Measurements from ENCODE around the gene MRPL45. TPM values are rescaled to one million over a fixed set of nuclear protein-coding genes. Genes with fewer than 3 reads are reported as not detected.

The MRPL45 gene
- total RNA-seq, 1 donor from 2014 or later, result 33.9 TPM

- no peaks in the 10 kb centered on the region for H3K9me3 Mint-ChIP-seq
- peaks cover 20% of the 10 kb centered on the region for H3K36me3 Mint-ChIP-seq (ENCODE audit: low read depth)
- H3K4me3 Mint-ChIP-seq, result no peak overlapping the region
- DNase-seq (no peak), ATAC-seq (ENCODE audit: low read depth) (no peak)
- intact Hi-C loops (cut with micrococcal nuclease), result no loop called here
- ChIA-PET CTCF (interaction anchor here (1.1 kb wide), 1 partner anchor 13 kb away, joined by 3 read pairs; no protein-coding TSS in a partner anchor), POLR2A (interaction anchor here (0.6 kb wide), 1 partner anchor 497 kb away, joined by 3 read pairs; no protein-coding TSS in a partner anchor)
- H3K4me1 Mint-ChIP-seq, result peaks cover 4% of the 10 kb centered on the region
- no peak for TF ChIP-seq CTCF (IDR thresholded peaks at IDR 0.05)
- no peaks in the 10 kb centered on the region for H3K27me3 Mint-ChIP-seq
- H3K27ac Mint-ChIP-seq, result no peak overlapping the region
These were observed 64.9 kb downstream of the MRPL45 start for GRCh38 chr17:38361694-38362465.

- CTCF ChIA-PET, result interaction anchor here (1.1 kb wide), 1 partner anchor 14 kb away, joined by 3 read pairs; no protein-coding TSS in a partner anchor
- POLR2A ChIA-PET, result interaction anchor here (0.7 kb wide), 1 partner anchor 825 kb away, joined by 4 read pairs; no protein-coding TSS in a partner anchor
These were observed 66.0 kb downstream of the MRPL45 start for GRCh38 chr17:38363016-38363415.

GRCh38 chr17:38364741-38365140, 67.8 kb downstream of the MRPL45 start:
- H3K4me1 Mint-ChIP-seq, result no peaks in the 10 kb centered on the region
- POLR2A ChIA-PET, result no interaction called here
- intact Hi-C loops (cut with micrococcal nuclease), result no loop called here
- H3K27me3 Mint-ChIP-seq, result no peaks in the 10 kb centered on the region
- no peaks in the 10 kb centered on the region for H3K9me3 Mint-ChIP-seq
- no peak overlapping the region for H3K4me3 Mint-ChIP-seq
- no peak overlapping the region for H3K27ac Mint-ChIP-seq
- peaks cover 37% of the 10 kb centered on the region for H3K36me3 Mint-ChIP-seq (ENCODE audit: low read depth)
- no peak for TF ChIP-seq CTCF (IDR thresholded peaks at IDR 0.05)
- no peak for DNase-seq
- CTCF ChIA-PET, result interaction anchor here (1.3 kb wide), 1 partner anchor 16 kb away, joined by 3 read pairs; no protein-coding TSS in a partner anchor
- no peak for ATAC-seq (ENCODE audit: low read depth)

More at GRCh38 chr17:38363016-38363415, 66.0 kb downstream of the MRPL45 start:
- DNase-seq (no peak), ATAC-seq (ENCODE audit: low read depth) (no peak)
- intact Hi-C loops (cut with micrococcal nuclease), result no loop called here
- peaks cover 25% of the 10 kb centered on the region for H3K36me3 Mint-ChIP-seq (ENCODE audit: low read depth)
- H3K4me3 Mint-ChIP-seq, result no peak overlapping the region
- no peak overlapping the region for H3K27ac Mint-ChIP-seq
- TF ChIP-seq CTCF (IDR thresholded peaks at IDR 0.05), result no peak
- no peaks in the 10 kb centered on the region for H3K9me3 Mint-ChIP-seq
- no peaks in the 10 kb centered on the region for H3K4me1 Mint-ChIP-seq
- H3K27me3 Mint-ChIP-seq, result no peaks in the 10 kb centered on the region

- ChIA-PET POLR2A (no interaction called here), CTCF (no interaction called here)
- no peaks in the 10 kb centered on the region for H3K27me3 Mint-ChIP-seq
- peaks cover 1% of the 10 kb centered on the region for H3K4me1 Mint-ChIP-seq
- H3K9me3 Mint-ChIP-seq, result no peaks in the 10 kb centered on the region
- ATAC-seq (ENCODE audit: low read depth) (no peak), DNase-seq (no peak)
- no peak overlapping the region for H3K4me3 Mint-ChIP-seq
- H3K36me3 Mint-ChIP-seq (ENCODE audit: low read depth), result peaks cover 41% of the 10 kb centered on the region
- no peak for TF ChIP-seq CTCF (IDR thresholded peaks at IDR 0.05)
- H3K27ac Mint-ChIP-seq, result no peak overlapping the region
- intact Hi-C loops (cut with micrococcal nuclease), result no loop called here
These were observed 72.3 kb downstream of the MRPL45 start for GRCh38 chr17:38369124-38369886.

Other genes with a start within 250 kb of the MRPL45 start
- gene TBC1D3C, start 228.5 kb upstream of the MRPL45 start, total RNA-seq, result 4.6 and 8.5 TPM in 2 replicates
- 1.3 and 1.6 TPM in 2 replicates for gene TBC1D3E, start 169.2 kb upstream of the MRPL45 start, total RNA-seq
- 1.8 and 4.2 TPM in 2 replicates for gene TBC1D3, start 104.6 kb upstream of the MRPL45 start, total RNA-seq
- gene GPR179, start 46.8 kb downstream of the MRPL45 start, total RNA-seq, result 0.07 TPM in 1 of 2 replicates, not detected in the other
- gene SOCS7, start 54.7 kb downstream of the MRPL45 start, total RNA-seq, result 12.8 and 14.0 TPM in 2 replicates
- 0.51 and 1.3 TPM in 2 replicates for gene ARHGAP23, start 131.3 kb downstream of the MRPL45 start, total RNA-seq